Upper lobe of left lung (tissue), 4 donors: ENCODE results near the gene LRCH1.

Experiments used
- POLR2AphosphoS5 ChIP-seq, 2 donors: sonication (generic); formaldehyde crosslinking; IDR thresholded peaks; one replicate each; pipeline ENCODE4 v1.5.1; 2017; ENCODE audit warnings: antibody characterized with exemption in 2 of 2
- TF ChIP-seq, protein P1 (sequence below), 6 experiments: fragments of 450-650 bp in 4 of 6; fragments of 200-600 bp in 2 of 6; sonication (generic) in 2 of 6; IDR thresholded peaks; one replicate each; pipeline ENCODE4 v1.5.1; 2016 to 2019; ENCODE audit warnings: antibody characterized with exemption in 6 of 6

DNA sequence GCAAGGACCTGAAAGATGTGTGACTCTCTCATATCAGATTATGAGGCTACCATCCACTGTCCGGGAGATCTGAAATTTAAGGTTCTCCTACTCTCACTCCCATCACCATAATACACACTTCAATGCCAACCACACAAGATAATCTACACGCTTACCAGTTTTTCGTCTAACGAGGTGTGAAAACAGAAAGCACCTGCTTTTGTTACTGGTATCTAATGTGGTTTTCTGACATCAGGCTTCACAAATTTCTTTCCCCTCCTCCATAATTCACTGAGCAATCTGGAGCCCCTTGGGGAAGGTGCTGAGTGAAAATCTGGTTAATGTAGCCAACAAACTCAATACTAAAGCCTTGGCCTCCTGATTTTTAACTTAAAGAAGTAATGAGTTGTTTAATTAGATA is 10.1 kb upstream of the LRCH1 start:
- TF ChIP-seq, protein P1, sequence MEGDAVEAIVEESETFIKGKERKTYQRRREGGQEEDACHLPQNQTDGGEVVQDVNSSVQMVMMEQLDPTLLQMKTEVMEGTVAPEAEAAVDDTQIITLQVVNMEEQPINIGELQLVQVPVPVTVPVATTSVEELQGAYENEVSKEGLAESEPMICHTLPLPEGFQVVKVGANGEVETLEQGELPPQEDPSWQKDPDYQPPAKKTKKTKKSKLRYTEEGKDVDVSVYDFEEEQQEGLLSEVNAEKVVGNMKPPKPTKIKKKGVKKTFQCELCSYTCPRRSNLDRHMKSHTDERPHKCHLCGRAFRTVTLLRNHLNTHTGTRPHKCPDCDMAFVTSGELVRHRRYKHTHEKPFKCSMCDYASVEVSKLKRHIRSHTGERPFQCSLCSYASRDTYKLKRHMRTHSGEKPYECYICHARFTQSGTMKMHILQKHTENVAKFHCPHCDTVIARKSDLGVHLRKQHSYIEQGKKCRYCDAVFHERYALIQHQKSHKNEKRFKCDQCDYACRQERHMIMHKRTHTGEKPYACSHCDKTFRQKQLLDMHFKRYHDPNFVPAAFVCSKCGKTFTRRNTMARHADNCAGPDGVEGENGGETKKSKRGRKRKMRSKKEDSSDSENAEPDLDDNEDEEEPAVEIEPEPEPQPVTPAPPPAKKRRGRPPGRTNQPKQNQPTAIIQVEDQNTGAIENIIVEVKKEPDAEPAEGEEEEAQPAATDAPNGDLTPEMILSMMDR (IDR thresholded peaks at IDR 0.05): no peak
- no peak for TF ChIP-seq POLR2AphosphoS5 (IDR thresholded peaks at IDR 0.05)
